Activated naive CD4-positive, alpha-beta T cell treated with anti-CD3 and anti-CD28 coated beads, Interleukin-2, amount 50 U/mL, for 16 hours (primary cell): Measurements from ENCODE around the gene POGK.

Experiments
- DNase-seq: peaks from one replicate; pipeline ENCODE4 v3.0.0-alpha.2; 2020

The POGK gene

GRCh38 chr1:166905900-166906299 is 66.6 kb downstream of the POGK start:
- DNase-seq, result no peak
